H1 (cell line): ENCODE measurements around the gene SNAPC2. TPM values are rescaled to one million over a fixed set of nuclear protein-coding genes. Genes with fewer than 3 reads are reported as not detected.

Source experiments
- CTCF ChIA-PET: fragments of 300-600 bp; sonication (Branson Sonifier 250); formaldehyde crosslinking; loops from one replicate; lab custom pipeline; 2021; ENCODE audit not compliant: partially characterized antibody; lab: Charles Lee
- POLR2A ChIA-PET: fragments of 300-600 bp; sonication (Branson Sonifier 250); formaldehyde crosslinking; loops from one replicate; lab custom pipeline; 2021; ENCODE audit warnings: inconsistent platforms; ENCODE audit not compliant: partially characterized antibody; lab: Charles Lee
- DNase-seq, 2 experiments: peaks; one replicate each; pipeline versions ENCODE4 v3.0.0 to v3.0.0-alpha.2; 2010 to 2022; ENCODE audit warnings: low spot score in 2 of 2, low read depth in 1 of 2, mixed read lengths in 1 of 2
- FAIRE-seq: peaks from 2 replicates; lab custom pipeline; 2011; peaks lifted over from hg19 to GRCh38; lab: Jason Lieb, UNC
- H2AFZ ChIP-seq: 2 replicates; pipeline ENCODE4 v1.8.1; 2012; ENCODE audit warnings: low read length, inconsistent platforms
- H2AK5ac ChIP-seq: 2 replicates; pipeline ENCODE4 v1.6.1; 2013; ENCODE audit warnings: low read depth, low read length
- H2BK120ac ChIP-seq: replicated peaks from 2 replicates; pipeline ENCODE3; 2013; ENCODE audit warnings: low read depth, low read length, inconsistent platforms
- H2BK12ac ChIP-seq: 2 replicates; pipeline ENCODE4 v1.6.1; 2013; ENCODE audit warnings: low read depth, low read length
- H2BK15ac ChIP-seq: 2 replicates; pipeline ENCODE4 v1.6.1; 2013; ENCODE audit warnings: low read length
- H2BK20ac ChIP-seq: 2 replicates; pipeline ENCODE4 v1.6.1; 2013; ENCODE audit warnings: low read length
- H2BK5ac ChIP-seq: 2 replicates; pipeline ENCODE4 v1.6.1; 2013; ENCODE audit warnings: low read depth, low read length
- H3K14ac ChIP-seq: 2 replicates; pipeline ENCODE4 v1.6.1; 2013; ENCODE audit warnings: inconsistent platforms; ENCODE audit not compliant: insufficient read length
- H3K18ac ChIP-seq: 2 replicates; pipeline ENCODE4 v1.6.1; 2013; ENCODE audit warnings: low read length; ENCODE audit errors: extremely low read depth
- H3K23ac ChIP-seq: 2 replicates; pipeline ENCODE4 v1.6.1; 2013; ENCODE audit warnings: inconsistent platforms; ENCODE audit not compliant: insufficient read length
- H3K23me2 ChIP-seq: 2 replicates; pipeline ENCODE4 v1.6.1; 2013; ENCODE audit warnings: low read depth, low read length
- H3K27ac ChIP-seq: 2 replicates; pipeline ENCODE4 v1.6.1; 2011; ENCODE audit warnings: low read depth, low read length, inconsistent platforms
- H3K27me3 ChIP-seq, 4 experiments: replicated peaks in 1 of 4; 1 replicate in 1 of 4; 2 replicates in 3 of 4; pipeline versions ENCODE4 v1.6.1 to v1.8.1; 2011 to 2013; ENCODE audit warnings: low read length in 3 of 4, mild to moderate bottlenecking in 3 of 4, inconsistent platforms in 2 of 4, mixed read lengths in 2 of 4, moderate library complexity in 1 of 4; ENCODE audit not compliant: control insufficient read depth in 3 of 4, insufficient read depth in 3 of 4; ENCODE audit errors: extremely low read depth in 1 of 4
- H3K36me3 ChIP-seq, 4 experiments: 2 replicates each; pipeline versions ENCODE4 v1.6.1 to v1.8.1; 2011 to 2013; ENCODE audit warnings: mild to moderate bottlenecking in 4 of 4, low read length in 3 of 4, moderate library complexity in 2 of 4, control low read depth in 1 of 4, inconsistent platforms in 1 of 4; ENCODE audit not compliant: insufficient read depth in 4 of 4, control insufficient read depth in 2 of 4
- H3K4ac ChIP-seq: replicated peaks from 2 replicates; pipeline ENCODE3; 2013; ENCODE audit warnings: low read length, low read depth, mixed read lengths, inconsistent platforms; ENCODE audit not compliant: insufficient read length
- H3K4me1 ChIP-seq, 4 experiments: replicated peaks in 1 of 4; 1 replicate in 1 of 4; 2 replicates in 3 of 4; pipeline versions ENCODE4 v1.6.1 to v1.8.1; 2011 to 2013; ENCODE audit warnings: low read length in 3 of 4, inconsistent platforms in 2 of 4, mixed read lengths in 1 of 4; ENCODE audit not compliant: insufficient read depth in 4 of 4, control insufficient read depth in 3 of 4
- H3K4me2 ChIP-seq, 2 experiments: 2 replicates each; pipeline versions ENCODE4 v1.6.1 to v1.8.1; 2011 to 2013; ENCODE audit warnings: low read depth in 2 of 2, low read length in 2 of 2, control low read depth in 1 of 2, inconsistent platforms in 1 of 2, mild to moderate bottlenecking in 1 of 2; ENCODE audit not compliant: insufficient read depth in 1 of 2
- H3K4me3 ChIP-seq, 4 experiments: fragments of 200-600, 300-600 bp in 1 of 4; sonication (generic), shearing (Covaris generic), sonication (Bioruptor Twin) in 1 of 4; 2 replicates each; pipeline versions ENCODE4 v1.5.1 to v1.8.1; 2011 to 2016; ENCODE audit warnings: low read length in 4 of 4, low read depth in 3 of 4, control low read depth in 2 of 4, inconsistent platforms in 2 of 4, mild to moderate bottlenecking in 2 of 4, mixed read lengths in 1 of 4, moderate library complexity in 1 of 4; ENCODE audit not compliant: insufficient read depth in 2 of 4; ENCODE audit errors: extremely low read depth in 1 of 4
- H3K56ac ChIP-seq: replicated peaks from 2 replicates; pipeline ENCODE3; 2013; ENCODE audit warnings: low read depth, mild to moderate bottlenecking, mixed read lengths, low read length, inconsistent platforms; ENCODE audit not compliant: insufficient read length
- H3K79me1 ChIP-seq: 2 replicates; pipeline ENCODE4 v1.6.1; 2013; ENCODE audit warnings: low read depth, low read length, control low read depth
- H3K79me2 ChIP-seq, 2 experiments: 2 replicates each; pipeline versions ENCODE4 v1.6.1 to v1.8.1; 2012 to 2013; ENCODE audit warnings: low read length in 2 of 2, mild to moderate bottlenecking in 2 of 2, inconsistent platforms in 1 of 2; ENCODE audit not compliant: insufficient read depth in 2 of 2, control insufficient read depth in 1 of 2
- H3K9ac ChIP-seq, 4 experiments: replicated peaks in 1 of 4; 1 replicate in 1 of 4; 2 replicates in 3 of 4; pipeline versions ENCODE4 v1.6.1 to v1.8.1; 2011 to 2013; ENCODE audit warnings: low read depth in 3 of 4, low read length in 3 of 4, control low read depth in 2 of 4, mild to moderate bottlenecking in 2 of 4, moderate library complexity in 2 of 4, inconsistent platforms in 1 of 4; ENCODE audit errors: extremely low read depth in 1 of 4
- H3K9me3 ChIP-seq, 2 experiments: 2 replicates each; pipeline versions ENCODE4 v1.6.1 to v1.8.1; 2012 to 2013; ENCODE audit warnings: mild to moderate bottlenecking in 2 of 2, moderate library complexity in 2 of 2, control low read depth in 1 of 2, inconsistent platforms in 1 of 2, low read depth in 1 of 2, low read length in 1 of 2, mixed read lengths in 1 of 2; ENCODE audit not compliant: insufficient read depth in 2 of 2
- H4K20me1 ChIP-seq, 2 experiments: replicated peaks in 1 of 2; 2 replicates each; pipeline versions ENCODE3 to v1.8.1; 2011 to 2013; ENCODE audit warnings: inconsistent platforms in 2 of 2, low read length in 2 of 2, mild to moderate bottlenecking in 1 of 2; ENCODE audit not compliant: insufficient read depth in 2 of 2, control insufficient read depth in 1 of 2
- H4K5ac ChIP-seq: 2 replicates; pipeline ENCODE4 v1.6.1; 2013; ENCODE audit warnings: low read length, low read depth, mixed read lengths, inconsistent platforms; ENCODE audit not compliant: insufficient read length
- H4K8ac ChIP-seq: 2 replicates; pipeline ENCODE4 v1.8.0; 2013; ENCODE audit warnings: mild to moderate bottlenecking, moderate library complexity, low read length, inconsistent platforms; ENCODE audit not compliant: insufficient read depth; ENCODE audit errors: extremely low read depth
- H4K91ac ChIP-seq: replicated peaks from 2 replicates; pipeline ENCODE3; 2013; ENCODE audit warnings: low read length, mixed read lengths, inconsistent platforms; ENCODE audit not compliant: insufficient read length
- RFX5 ChIP-seq: IDR thresholded peaks from 2 replicates; pipeline ENCODE4 v1.6.1; 2011; ENCODE audit warnings: low read depth, low read length, improper control_type of control experiment, borderline replicate concordance
- RXRA ChIP-seq: IDR thresholded peaks from 2 replicates; pipeline ENCODE4 v1.6.1; 2011; ENCODE audit warnings: low read depth, mild to moderate bottlenecking, low read length, moderate library complexity; ENCODE audit not compliant: insufficient read depth
- SP1 ChIP-seq: IDR thresholded peaks from 2 replicates; pipeline ENCODE4 v1.6.1; 2011; ENCODE audit warnings: low read depth, low read length
- WGBS, 2 experiments: shearing (Covaris generic) in 1 of 2; methylation state at CpG; one replicate each; pipeline versions ENCODE4 v1.1.6 to v1.1.7; 2013 to 2015; ENCODE audit warnings: low lambda C conversion rate in 2 of 2, mixed read lengths in 2 of 2, inconsistent platforms in 1 of 2, low coverage in 1 of 2, missing lambda C conversion rate in 1 of 2; ENCODE audit not compliant: insufficient replicate concordance in 2 of 2, insufficient coverage in 1 of 2, insufficient read length in 1 of 2; ENCODE audit errors: extremely low coverage in 1 of 2, missing lambda C conversion rate in 1 of 2; 5-methylcytosine and 5-hydroxymethylcytosine counted together
- polyA plus RNA-seq, 7 experiments: library from polyadenylated mRNA; depleted of rRNA in 3 of 7; stranded (reverse) in 5 of 7; unstranded in 2 of 7; fragments of >200 nt in 5 of 7; fragments of 200-250 nt in 2 of 7; gene quantifications; 1 replicate in 5 of 7; 2 replicates in 1 of 7; 4 replicates in 1 of 7; pipeline versions ENCODE4 v1.2.1 to v1.2.3, GENCODE V29; 2011 to 2013; ENCODE audit warnings: missing spikeins in 2 of 7, mixed read lengths in 2 of 7
- total RNA-seq: library from RNA; stranded (reverse); fragmentation: NEBNext Ultra II Directional; extraction: Animal tissue kit (Norgen Biotek cat#: 25700); gene quantifications from 2 replicates; pipeline ENCODE4 v1.2.1, GENCODE V29; 2021

SNAPC2 gene
- total and polyA plus RNA-seq, 2 of the 8 experiments (the other 6 are each of a cell fraction or from before 2014, with no cell fraction given) = 18.2 to 20.3 TPM

- Histone ChIP-seq H4K91ac (no peak overlapping the region), H2BK20ac (no peak overlapping the region), H2AFZ (no peak overlapping the region), H3K23ac (no peak overlapping the region), H3K9ac (no peak overlapping the region), H3K4me3 (no peak overlapping the region), H4K20me1 (peaks cover 5 to 22% of the 10 kb centered on the region in 2 experiments), H4K5ac (no peak overlapping the region), H3K56ac (no peak overlapping the region), H2BK120ac (no peak overlapping the region), H3K79me2 (peaks cover 0 to 4% of the 10 kb centered on the region in 2 experiments; a peak in 1 of 4 replicates), H3K23me2 (peaks cover 4% of the 10 kb centered on the region; the same call in 1 of the 2 replicates), H2AK5ac (no peak overlapping the region), H3K4me2 (no peak overlapping the region), H3K18ac (no peak overlapping the region), H3K4ac (no peak overlapping the region), H2BK5ac (no peak overlapping the region), H3K4me1 (no peaks in the 10 kb centered on the region), H3K27ac (no peak overlapping the region), H3K79me1 (0 out of 2 replicates have a peak, but pooled peaks cover 2% of the 10 kb centered on the region), H2BK12ac (no peak overlapping the region), H3K14ac (no peak overlapping the region), H2BK15ac (no peak overlapping the region), H3K9me3 (no peaks in the 10 kb centered on the region), H3K27me3 (peaks cover 8 to 22% (median 17%) of the 10 kb centered on the region in 4 experiments; a peak in 6 of 7 replicates), H3K36me3 (peaks cover 5 to 30% (median 16%) of the 10 kb centered on the region in 4 experiments; a peak in 4 of 8 replicates), H4K8ac (peak overlapping the region; percentile 35; the same call in 1 of the 2 replicates)
- no peak for FAIRE-seq
- CTCF ChIA-PET = interaction anchor here (0.7 to 2.3 kb wide), 13 partner anchors 9 to 59 kb away, joined by 3 to 9 read pairs (median 3); no protein-coding TSS in a partner anchor
- 91% methylated on average over 13 of the region's 18 CpGs; no CpG with 5 or more reads in 1 of the 2 experiments for WGBS, 2 experiments
- TF ChIP-seq RXRA = no peak
- TF ChIP-seq RFX5 = no peak
- no peak for TF ChIP-seq SP1
- POLR2A ChIA-PET = interaction anchor here (0.7 to 2.3 kb wide), 5 partner anchors 8 to 43 kb away, joined by 3 to 8 read pairs (median 7); partner anchors contain the start of genes LRRC8E and MAP2K7
- DNase-seq = no peak
Measured at GRCh38 chr19:7911508-7912143, 8.5 kb upstream of the SNAPC2 start.
